ENCODE results near the gene MYL4.

MYL4 gene

GRCh38 chr17:47239619-47239966, 30.4 kb downstream of the MYL4 start:
- Histone ChIP-seq H3K27ac (ENCODE audit: low read depth in 2 of 2, low read length in 2 of 2) (peak overlapping the region; percentile 38 to 48), H3K27me3 (ENCODE audit: control insufficient read depth in 2 of 2, insufficient read depth in 2 of 2, low read length in 2 of 2) (no peaks in the 10 kb centered on the region), H3K9me3 (ENCODE audit: control insufficient read depth in 2 of 2, low read length in 2 of 2) (no peaks in the 10 kb centered on the region), H3K4me1 (ENCODE audit: control insufficient read depth in 2 of 2, insufficient read depth in 2 of 2, low read length in 2 of 2) (peaks cover 0 to 8% of the 10 kb centered on the region in 2 donors), H3K9ac (ENCODE audit: low read depth in 1 of 2, low read length in 2 of 2) (no peak overlapping the region), H3K4me3 (ENCODE audit: low read length in 2 of 2) (no peak overlapping the region), H3K36me3 (ENCODE audit: control insufficient read depth in 2 of 2, insufficient read depth in 2 of 2, low read length in 2 of 2) (no peaks in the 10 kb centered on the region)

- no peaks in the 10 kb centered on the region for H3K27me3 ChIP-seq (ENCODE audit: control insufficient read depth in 2 of 2, insufficient read depth in 2 of 2, low read length in 2 of 2)
- H3K9me3 ChIP-seq (ENCODE audit: control insufficient read depth in 2 of 2, low read length in 2 of 2) = no peaks in the 10 kb centered on the region
- H3K4me3 ChIP-seq (ENCODE audit: low read length in 2 of 2) = no peak overlapping the region
- peaks cover 0 to 8% of the 10 kb centered on the region in 2 donors for H3K4me1 ChIP-seq (ENCODE audit: control insufficient read depth in 2 of 2, insufficient read depth in 2 of 2, low read length in 2 of 2)
- no peaks in the 10 kb centered on the region for H3K36me3 ChIP-seq (ENCODE audit: control insufficient read depth in 2 of 2, insufficient read depth in 2 of 2, low read length in 2 of 2)
- peak overlapping the region; percentile 38 to 48 for H3K27ac ChIP-seq (ENCODE audit: low read depth in 2 of 2, low read length in 2 of 2)
- H3K9ac ChIP-seq (ENCODE audit: low read depth in 1 of 2, low read length in 2 of 2) = no peak overlapping the region
These were observed 31.0 kb downstream of the MYL4 start for GRCh38 chr17:47239967-47240651.

- no peak overlapping the region for H3K9ac ChIP-seq (ENCODE audit: low read depth in 1 of 2, low read length in 2 of 2)
- H3K4me1 ChIP-seq (ENCODE audit: control insufficient read depth in 2 of 2, insufficient read depth in 2 of 2, low read length in 2 of 2) = peaks cover 0 to 8% of the 10 kb centered on the region in 2 donors
- no peak overlapping the region for H3K27ac ChIP-seq (ENCODE audit: low read depth in 2 of 2, low read length in 2 of 2)
These were observed 31.7 kb downstream of the MYL4 start for GRCh38 chr17:47240806-47241205.

GRCh38 chr17:47242648-47243047, 33.5 kb downstream of the MYL4 start:
- peaks cover 0 to 8% of the 10 kb centered on the region in 2 donors for H3K4me1 ChIP-seq (ENCODE audit: control insufficient read depth in 2 of 2, insufficient read depth in 2 of 2, low read length in 2 of 2)
- no peak overlapping the region for H3K4me3 ChIP-seq (ENCODE audit: low read length in 2 of 2)
- no peaks in the 10 kb centered on the region for H3K9me3 ChIP-seq (ENCODE audit: control insufficient read depth in 2 of 2, low read length in 2 of 2)
- H3K27me3 ChIP-seq (ENCODE audit: control insufficient read depth in 2 of 2, insufficient read depth in 2 of 2, low read length in 2 of 2) = no peaks in the 10 kb centered on the region
- no peak overlapping the region for H3K27ac ChIP-seq (ENCODE audit: low read depth in 2 of 2, low read length in 2 of 2)
- H3K9ac ChIP-seq (ENCODE audit: low read depth in 1 of 2, low read length in 2 of 2) = no peak overlapping the region
- no peaks in the 10 kb centered on the region for H3K36me3 ChIP-seq (ENCODE audit: control insufficient read depth in 2 of 2, insufficient read depth in 2 of 2, low read length in 2 of 2)

More at GRCh38 chr17:47240806-47241205, 31.7 kb downstream of the MYL4 start:
- Histone ChIP-seq H3K27me3 (ENCODE audit: control insufficient read depth in 2 of 2, insufficient read depth in 2 of 2, low read length in 2 of 2) (no peaks in the 10 kb centered on the region), H3K9me3 (ENCODE audit: control insufficient read depth in 2 of 2, low read length in 2 of 2) (no peaks in the 10 kb centered on the region), H3K36me3 (ENCODE audit: control insufficient read depth in 2 of 2, insufficient read depth in 2 of 2, low read length in 2 of 2) (no peaks in the 10 kb centered on the region), H3K4me3 (ENCODE audit: low read length in 2 of 2) (no peak overlapping the region)

- Histone ChIP-seq H3K27ac (ENCODE audit: low read depth in 2 of 2, low read length in 2 of 2) (no peak overlapping the region), H3K9ac (ENCODE audit: low read depth in 1 of 2, low read length in 2 of 2) (no peak overlapping the region), H3K4me1 (ENCODE audit: control insufficient read depth in 2 of 2, insufficient read depth in 2 of 2, low read length in 2 of 2) (peaks cover 0 to 8% of the 10 kb centered on the region in 2 donors), H3K4me3 (ENCODE audit: low read length in 2 of 2) (no peak overlapping the region), H3K36me3 (ENCODE audit: control insufficient read depth in 2 of 2, insufficient read depth in 2 of 2, low read length in 2 of 2) (no peaks in the 10 kb centered on the region), H3K9me3 (ENCODE audit: control insufficient read depth in 2 of 2, low read length in 2 of 2) (no peaks in the 10 kb centered on the region), H3K27me3 (ENCODE audit: control insufficient read depth in 2 of 2, insufficient read depth in 2 of 2, low read length in 2 of 2) (no peaks in the 10 kb centered on the region)
These were observed 34.8 kb downstream of the MYL4 start for GRCh38 chr17:47243737-47244598.

GRCh38 chr17:47244697-47245096, 35.5 kb downstream of the MYL4 start:
- Histone ChIP-seq H3K4me3 (ENCODE audit: low read length in 2 of 2) (no peak overlapping the region), H3K4me1 (ENCODE audit: control insufficient read depth in 2 of 2, insufficient read depth in 2 of 2, low read length in 2 of 2) (peaks cover 0 to 8% of the 10 kb centered on the region in 2 donors), H3K9ac (ENCODE audit: low read depth in 1 of 2, low read length in 2 of 2) (no peak overlapping the region), H3K27ac (ENCODE audit: low read depth in 2 of 2, low read length in 2 of 2) (no peak overlapping the region), H3K9me3 (ENCODE audit: control insufficient read depth in 2 of 2, low read length in 2 of 2) (no peaks in the 10 kb centered on the region), H3K36me3 (ENCODE audit: control insufficient read depth in 2 of 2, insufficient read depth in 2 of 2, low read length in 2 of 2) (no peaks in the 10 kb centered on the region), H3K27me3 (ENCODE audit: control insufficient read depth in 2 of 2, insufficient read depth in 2 of 2, low read length in 2 of 2) (no peaks in the 10 kb centered on the region)

GRCh38 chr17:47246120-47246519, 37.0 kb downstream of the MYL4 start:
- H3K4me3 ChIP-seq (ENCODE audit: low read length in 2 of 2) = no peak overlapping the region
- no peak overlapping the region for H3K27ac ChIP-seq (ENCODE audit: low read depth in 2 of 2, low read length in 2 of 2)
- no peaks in the 10 kb centered on the region for H3K27me3 ChIP-seq (ENCODE audit: control insufficient read depth in 2 of 2, insufficient read depth in 2 of 2, low read length in 2 of 2)
- no peak overlapping the region for H3K9ac ChIP-seq (ENCODE audit: low read depth in 1 of 2, low read length in 2 of 2)
- no peaks in the 10 kb centered on the region for H3K9me3 ChIP-seq (ENCODE audit: control insufficient read depth in 2 of 2, low read length in 2 of 2)
- H3K36me3 ChIP-seq (ENCODE audit: control insufficient read depth in 2 of 2, insufficient read depth in 2 of 2, low read length in 2 of 2) = no peaks in the 10 kb centered on the region
- H3K4me1 ChIP-seq (ENCODE audit: control insufficient read depth in 2 of 2, insufficient read depth in 2 of 2, low read length in 2 of 2) = no peaks in the 10 kb centered on the region

- Histone ChIP-seq H3K36me3 (ENCODE audit: control insufficient read depth in 2 of 2, insufficient read depth in 2 of 2, low read length in 2 of 2) (no peaks in the 10 kb centered on the region), H3K4me3 (ENCODE audit: low read length in 2 of 2) (no peak overlapping the region), H3K4me1 (ENCODE audit: control insufficient read depth in 2 of 2, insufficient read depth in 2 of 2, low read length in 2 of 2) (peaks cover 0 to 9% of the 10 kb centered on the region in 2 donors), H3K9ac (ENCODE audit: low read depth in 1 of 2, low read length in 2 of 2) (no peak overlapping the region), H3K27me3 (ENCODE audit: control insufficient read depth in 2 of 2, insufficient read depth in 2 of 2, low read length in 2 of 2) (peaks cover 0 to 3% of the 10 kb centered on the region in 2 donors), H3K27ac (ENCODE audit: low read depth in 2 of 2, low read length in 2 of 2) (no peak overlapping the region), H3K9me3 (ENCODE audit: control insufficient read depth in 2 of 2, low read length in 2 of 2) (no peaks in the 10 kb centered on the region)
These were observed 41.7 kb downstream of the MYL4 start for GRCh38 chr17:47250855-47251254.

- Histone ChIP-seq H3K9ac (ENCODE audit: low read depth in 1 of 2, low read length in 2 of 2) (no peak overlapping the region), H3K27ac (ENCODE audit: low read depth in 2 of 2, low read length in 2 of 2) (no peak overlapping the region), H3K9me3 (ENCODE audit: control insufficient read depth in 2 of 2, low read length in 2 of 2) (no peaks in the 10 kb centered on the region), H3K4me3 (ENCODE audit: low read length in 2 of 2) (no peak overlapping the region), H3K27me3 (ENCODE audit: control insufficient read depth in 2 of 2, insufficient read depth in 2 of 2, low read length in 2 of 2) (peaks cover 0 to 3% of the 10 kb centered on the region in 2 donors), H3K36me3 (ENCODE audit: control insufficient read depth in 2 of 2, insufficient read depth in 2 of 2, low read length in 2 of 2) (no peaks in the 10 kb centered on the region), H3K4me1 (ENCODE audit: control insufficient read depth in 2 of 2, insufficient read depth in 2 of 2, low read length in 2 of 2) (peaks cover 0 to 9% of the 10 kb centered on the region in 2 donors)
These were observed 42.3 kb downstream of the MYL4 start for GRCh38 chr17:47251421-47251940.

- H3K9ac ChIP-seq (ENCODE audit: low read depth in 1 of 2, low read length in 2 of 2) = no peak overlapping the region
- no peak overlapping the region for H3K4me3 ChIP-seq (ENCODE audit: low read length in 2 of 2)
- H3K36me3 ChIP-seq (ENCODE audit: control insufficient read depth in 2 of 2, insufficient read depth in 2 of 2, low read length in 2 of 2) = no peaks in the 10 kb centered on the region
- H3K27me3 ChIP-seq (ENCODE audit: control insufficient read depth in 2 of 2, insufficient read depth in 2 of 2, low read length in 2 of 2) = peaks cover 0 to 3% of the 10 kb centered on the region in 2 donors
- no peaks in the 10 kb centered on the region for H3K9me3 ChIP-seq (ENCODE audit: control insufficient read depth in 2 of 2, low read length in 2 of 2)
- H3K27ac ChIP-seq (ENCODE audit: low read depth in 2 of 2, low read length in 2 of 2) = no peak overlapping the region
- H3K4me1 ChIP-seq (ENCODE audit: control insufficient read depth in 2 of 2, insufficient read depth in 2 of 2, low read length in 2 of 2) = peaks cover 0 to 9% of the 10 kb centered on the region in 2 donors
These were observed 43.1 kb downstream of the MYL4 start for GRCh38 chr17:47252209-47252608.
